Measurements from ENCODE around the gene NT5DC4. TPM values are rescaled to one million over a fixed set of nuclear protein-coding genes. Genes with fewer than 3 reads are reported as not detected.
A peak's percentile ranks its signal among the peaks of the same experiment; 100 is the strongest.

Gene NT5DC4
- total RNA-seq, 4 donors from 2014 or later: not detected

DNA sequence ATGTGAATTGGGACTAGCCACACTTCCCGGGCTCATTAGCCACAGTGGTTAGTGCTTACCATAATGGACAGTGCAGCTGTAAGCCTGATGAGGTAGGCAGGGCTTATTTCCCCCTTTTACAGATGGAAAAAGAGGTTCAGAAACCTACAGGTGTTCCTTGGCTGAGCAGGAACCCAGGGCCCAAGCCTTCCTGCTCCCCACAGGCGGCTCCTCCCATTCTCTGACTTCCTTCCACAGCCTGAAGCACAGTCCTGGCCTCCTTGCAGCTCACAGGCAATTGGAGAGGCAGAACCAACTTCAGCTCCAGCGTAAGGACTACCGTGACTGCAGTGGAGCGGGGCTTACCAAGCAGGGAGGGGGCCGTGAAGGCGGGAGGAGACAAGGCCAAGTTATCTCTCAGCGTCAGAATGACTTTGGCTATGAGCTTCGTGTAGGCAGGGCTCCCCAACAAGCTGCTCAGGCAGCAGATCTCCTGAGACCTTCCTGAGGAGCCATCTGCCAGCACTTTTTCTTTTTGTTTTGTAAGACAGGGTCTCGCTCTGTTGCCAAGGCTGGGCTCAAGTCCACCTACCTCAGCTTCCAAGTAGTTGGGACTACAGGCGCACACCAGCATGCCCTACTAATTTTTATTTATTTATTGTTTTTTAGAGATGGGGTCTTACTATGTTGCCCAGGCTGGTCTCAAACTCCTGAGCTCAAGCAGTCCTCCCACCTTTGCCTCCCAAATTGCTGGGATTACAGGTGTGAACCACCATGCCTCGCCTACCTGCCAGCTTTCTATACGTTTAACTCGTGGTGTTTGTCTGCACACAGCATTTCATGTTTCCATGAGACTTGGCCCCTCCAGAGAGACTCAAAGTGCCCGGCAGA lies 34.2 kb upstream of the NT5DC4 start:
- Histone ChIP-seq H3K4me3 (no peak overlapping the region), H3K9me3 (no peaks in the 10 kb centered on the region), H3K4me1 (no peaks in the 10 kb centered on the region), H3K27me3 (no peaks in the 10 kb centered on the region), H3K27ac (no peak overlapping the region), H3K36me3 (no peaks in the 10 kb centered on the region)
- intact Hi-C loops (cut with DNase I; ENCODE audit: low total_unique reads): no loop called here
- no peak for DNase-seq
- TF ChIP-seq, protein P1, sequence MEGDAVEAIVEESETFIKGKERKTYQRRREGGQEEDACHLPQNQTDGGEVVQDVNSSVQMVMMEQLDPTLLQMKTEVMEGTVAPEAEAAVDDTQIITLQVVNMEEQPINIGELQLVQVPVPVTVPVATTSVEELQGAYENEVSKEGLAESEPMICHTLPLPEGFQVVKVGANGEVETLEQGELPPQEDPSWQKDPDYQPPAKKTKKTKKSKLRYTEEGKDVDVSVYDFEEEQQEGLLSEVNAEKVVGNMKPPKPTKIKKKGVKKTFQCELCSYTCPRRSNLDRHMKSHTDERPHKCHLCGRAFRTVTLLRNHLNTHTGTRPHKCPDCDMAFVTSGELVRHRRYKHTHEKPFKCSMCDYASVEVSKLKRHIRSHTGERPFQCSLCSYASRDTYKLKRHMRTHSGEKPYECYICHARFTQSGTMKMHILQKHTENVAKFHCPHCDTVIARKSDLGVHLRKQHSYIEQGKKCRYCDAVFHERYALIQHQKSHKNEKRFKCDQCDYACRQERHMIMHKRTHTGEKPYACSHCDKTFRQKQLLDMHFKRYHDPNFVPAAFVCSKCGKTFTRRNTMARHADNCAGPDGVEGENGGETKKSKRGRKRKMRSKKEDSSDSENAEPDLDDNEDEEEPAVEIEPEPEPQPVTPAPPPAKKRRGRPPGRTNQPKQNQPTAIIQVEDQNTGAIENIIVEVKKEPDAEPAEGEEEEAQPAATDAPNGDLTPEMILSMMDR (IDR thresholded peaks at IDR 0.05): no peak
- no peak for TF ChIP-seq POLR2A (IDR thresholded peaks at IDR 0.05)

DNA sequence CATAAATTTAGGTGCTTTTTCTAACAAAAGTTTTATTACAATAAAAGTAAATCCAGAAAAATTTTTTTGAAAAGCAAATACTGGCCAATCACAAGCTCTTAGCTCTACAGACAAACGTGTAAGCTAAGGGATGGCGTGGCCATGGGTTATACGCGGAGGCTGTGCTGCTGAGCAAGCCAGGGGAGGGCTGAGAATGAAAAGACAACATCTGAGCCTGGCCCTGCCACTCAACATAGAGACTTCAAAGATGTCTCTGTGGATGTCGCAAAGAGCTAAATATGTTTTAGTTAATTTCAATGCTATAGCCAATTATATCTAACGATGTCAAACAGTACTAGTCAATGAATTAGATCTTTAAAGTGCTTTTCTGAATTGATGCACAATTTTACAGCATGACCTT lies 33.3 kb upstream of the NT5DC4 start:
- no peaks in the 10 kb centered on the region for H3K36me3 ChIP-seq
- DNase-seq: no peak
- no peak overlapping the region for H3K4me3 ChIP-seq
- intact Hi-C loops (cut with DNase I; ENCODE audit: low total_unique reads): no loop called here
- H3K4me1 ChIP-seq: no peaks in the 10 kb centered on the region
- no peaks in the 10 kb centered on the region for H3K27me3 ChIP-seq
- H3K9me3 ChIP-seq: no peaks in the 10 kb centered on the region
- H3K27ac ChIP-seq: no peak overlapping the region
- TF ChIP-seq, protein P1 (IDR thresholded peaks at IDR 0.05): no peak
- no peak for TF ChIP-seq POLR2A (IDR thresholded peaks at IDR 0.05)

DNA sequence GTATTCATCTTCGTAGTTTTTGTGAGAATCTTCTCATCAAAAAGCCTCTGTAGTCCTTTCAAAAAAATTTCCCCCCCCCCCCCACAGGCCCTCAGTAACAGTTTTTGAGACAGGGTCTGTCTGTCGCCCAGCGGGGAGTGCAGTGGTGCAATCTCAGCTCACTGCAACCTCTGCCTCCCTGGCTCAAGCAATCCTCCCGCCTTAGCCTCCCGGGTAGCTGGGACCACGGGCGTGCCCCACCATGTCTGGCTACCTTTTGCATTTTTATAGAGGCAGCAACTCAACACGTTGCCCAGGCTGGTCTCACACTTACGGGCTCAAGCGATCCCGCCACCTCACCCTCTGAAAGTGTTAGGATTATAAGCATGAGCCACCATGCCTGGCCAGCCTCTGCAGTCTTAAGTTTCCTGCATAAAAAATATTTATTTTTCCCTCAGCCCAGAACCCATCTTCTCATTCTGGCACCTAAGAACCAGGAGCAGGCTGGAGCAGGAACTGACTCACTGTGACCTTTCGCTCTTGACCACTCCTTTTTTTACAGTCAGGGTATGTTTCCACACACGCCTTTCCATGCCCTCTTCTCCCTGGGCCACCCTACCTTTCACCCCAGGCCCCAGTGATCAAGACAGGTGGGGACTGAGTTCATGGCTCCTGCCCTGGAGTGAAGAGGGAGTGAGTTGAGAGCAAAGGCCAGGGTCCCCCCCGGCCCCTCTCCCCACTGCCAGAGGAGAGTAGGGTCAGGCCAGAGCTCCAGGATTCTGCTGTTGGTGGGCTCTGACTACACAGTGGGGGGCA lies 32.5 kb upstream of the NT5DC4 start:
- Histone ChIP-seq H3K9me3 (no peaks in the 10 kb centered on the region), H3K4me3 (no peak overlapping the region), H3K27me3 (no peaks in the 10 kb centered on the region), H3K27ac (no peak overlapping the region), H3K4me1 (no peaks in the 10 kb centered on the region), H3K36me3 (no peaks in the 10 kb centered on the region)
- TF ChIP-seq, protein P1 (IDR thresholded peaks at IDR 0.05): no peak
- no peak for TF ChIP-seq POLR2A (IDR thresholded peaks at IDR 0.05)
- intact Hi-C loops (cut with DNase I; ENCODE audit: low total_unique reads): no loop called here
- DNase-seq: no peak

DNA sequence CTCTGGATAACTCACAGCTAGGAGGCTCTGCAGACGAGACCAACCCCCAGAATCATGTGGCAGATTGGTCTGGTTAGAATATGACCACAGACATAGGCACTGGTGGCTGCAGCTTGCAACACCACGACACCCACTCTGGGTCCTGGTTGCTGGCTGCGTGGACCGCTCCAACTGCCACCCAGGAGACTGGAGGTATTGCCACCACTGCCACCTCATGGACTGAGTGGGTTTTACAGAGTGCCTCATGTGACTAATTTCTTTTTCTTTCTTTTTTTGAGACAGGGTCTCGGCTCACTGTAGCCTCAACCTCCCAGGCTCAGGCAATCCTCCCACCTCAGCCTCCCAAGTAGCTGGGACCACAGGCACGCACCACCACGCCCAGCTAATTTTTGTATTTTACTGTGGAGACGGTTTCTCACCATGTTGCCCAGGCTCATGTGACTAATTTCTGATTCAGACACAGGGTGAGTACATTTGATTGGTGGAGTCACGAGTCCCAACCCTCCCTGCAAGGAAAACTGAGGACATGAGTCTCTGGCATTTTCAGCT lies 29.9 kb upstream of the NT5DC4 start:
- Histone ChIP-seq H3K4me1 (no peaks in the 10 kb centered on the region), H3K36me3 (no peaks in the 10 kb centered on the region), H3K9me3 (no peaks in the 10 kb centered on the region), H3K27me3 (no peaks in the 10 kb centered on the region), H3K27ac (no peak overlapping the region), H3K4me3 (no peak overlapping the region)
- intact Hi-C loops (cut with DNase I; ENCODE audit: low total_unique reads): no loop called here
- peak in 1 of 2 donors; percentile 29 for DNase-seq
- no peak for TF ChIP-seq POLR2A (IDR thresholded peaks at IDR 0.05)
- TF ChIP-seq, protein P1 (IDR thresholded peaks at IDR 0.05): peak in 3 of 4 experiments; percentile 16 to 57 (median 44)

All from uterus (tissue), 4 donors.